GM23338 (cell line): ENCODE data around the gene SLC7A14. TPM values are rescaled to one million over a fixed set of nuclear protein-coding genes. Genes with fewer than 3 reads are reported as not detected.

ENCODE experiments used
- ATAC-seq: fragments of 200-7000 bp; cut with Tn5 transposase; 3 replicates; pipeline ENCODE4 v1.9.1; 2020
- DNase-seq: peaks from one replicate; pipeline ENCODE4 v3.0.0-alpha.2; 2015; ENCODE audit warnings: low spot score
- H2AFZ ChIP-seq: fragments of 200-600 bp; sonication (generic); 2 replicates; pipeline ENCODE4 v1.8.0; 2016; ENCODE audit warnings: antibody characterized with exemption, mild to moderate bottlenecking, moderate library complexity
- H3F3A ChIP-seq: fragments of 200-600 bp; sonication (generic); replicated peaks from 2 replicates; pipeline ENCODE4 v1.8.0; 2017; ENCODE audit warnings: antibody characterized with exemption, mixed run types, low read depth
- H3K27ac ChIP-seq: fragments of 200-600 bp; sonication (generic); 2 replicates; pipeline ENCODE4 v1.6.1; 2016; ENCODE audit warnings: low read depth
- H3K27me3 ChIP-seq: fragments of 200-600 bp; sonication (generic); 2 replicates; pipeline ENCODE4 v1.8.0; 2016; ENCODE audit warnings: mild to moderate bottlenecking, mixed run types, moderate library complexity; ENCODE audit not compliant: insufficient read depth
- H3K36me3 ChIP-seq: fragments of 200-600 bp; sonication (generic); 2 replicates; pipeline ENCODE4 v1.8.0; 2016; ENCODE audit warnings: mild to moderate bottlenecking; ENCODE audit not compliant: insufficient read depth
- H3K4me1 ChIP-seq: fragments of 200-600 bp; sonication (generic); 2 replicates; pipeline ENCODE4 v1.8.0; 2016; ENCODE audit warnings: mild to moderate bottlenecking, moderate library complexity; ENCODE audit not compliant: insufficient read depth
- H3K4me2 ChIP-seq: fragments of 200-600 bp; sonication (generic); 2 replicates; pipeline ENCODE4 v1.7.1; 2017; ENCODE audit warnings: mixed run types
- H3K4me3 ChIP-seq: fragments of 200-600 bp; sonication (generic); 2 replicates; pipeline ENCODE4 v1.6.1; 2016; ENCODE audit warnings: mixed run types
- H3K79me2 ChIP-seq: fragments of 200-600 bp; sonication (generic); replicated peaks from 2 replicates; pipeline ENCODE4 v1.8.0; 2017; ENCODE audit warnings: mild to moderate bottlenecking; ENCODE audit not compliant: insufficient read depth
- H3K9me2 ChIP-seq: fragments of 200-600 bp; sonication (generic); 2 replicates; pipeline ENCODE4 v1.8.0; 2017; ENCODE audit not compliant: insufficient read depth
- H4K20me1 ChIP-seq: fragments of 200-600 bp; sonication (generic); replicated peaks from 2 replicates; pipeline ENCODE4 v1.8.0; 2017; ENCODE audit warnings: mild to moderate bottlenecking; ENCODE audit not compliant: insufficient read depth
- H3K27ac Mint-ChIP-seq: 2 replicates; pipeline ENCODE4 v1.8.0; 2020; ENCODE audit warnings: inconsistent platforms, mild to moderate bottlenecking, moderate library complexity, mixed read lengths
- H3K27me3 Mint-ChIP-seq: 3 replicates; pipeline ENCODE4 v1.8.0; 2022; ENCODE audit warnings: low read depth, mild to moderate bottlenecking, moderate library complexity, mixed read lengths, inconsistent platforms; ENCODE audit not compliant: insufficient read depth, poor library complexity
- H3K36me3 Mint-ChIP-seq: 3 replicates; pipeline ENCODE4 v1.8.0; 2021; ENCODE audit warnings: low read depth, mild to moderate bottlenecking, inconsistent platforms, moderate library complexity, mixed read lengths
- H3K4me1 Mint-ChIP-seq: 3 replicates; pipeline ENCODE4 v1.8.0; 2020; ENCODE audit warnings: mild to moderate bottlenecking, inconsistent platforms, mixed read lengths
- H3K4me3 Mint-ChIP-seq: 3 replicates; pipeline ENCODE4 v1.8.0; 2021; ENCODE audit warnings: moderate library complexity, mild to moderate bottlenecking, inconsistent platforms, mixed read lengths
- H3K9me3 Mint-ChIP-seq: 3 replicates; pipeline ENCODE4 v1.8.0; 2020; ENCODE audit warnings: moderate library complexity, mild to moderate bottlenecking, inconsistent platforms, mixed read lengths
- CREB1 ChIP-seq: fragments of 250-450 bp; sonication (Bioruptor Pico); IDR thresholded peaks from 2 replicates; pipeline ENCODE4 v1.5.0; 2020; ENCODE audit warnings: low read depth, mild to moderate bottlenecking, moderate library complexity
- EZH2 ChIP-seq: fragments of 200-600 bp; sonication (generic); IDR thresholded peaks from one replicate; pipeline ENCODE4 v1.8.0; 2017; ENCODE audit warnings: antibody characterized with exemption, mild to moderate bottlenecking, low read depth; ENCODE audit not compliant: unreplicated experiment
- EZH2phosphoT487 ChIP-seq: fragments of 200-600 bp; sonication (generic); IDR thresholded peaks from one replicate; pipeline ENCODE4 v1.8.1; 2018; ENCODE audit warnings: antibody characterized with exemption; ENCODE audit not compliant: unreplicated experiment
- JUNB ChIP-seq: IDR thresholded peaks from one replicate; pipeline ENCODE4 v1.6.1; 2016; ENCODE audit warnings: antibody characterized with exemption; ENCODE audit not compliant: unreplicated experiment
- NANOG ChIP-seq: IDR thresholded peaks from 2 replicates; pipeline ENCODE4 v1.6.1; 2016; ENCODE audit warnings: antibody characterized with exemption, borderline replicate concordance
- POLR2AphosphoS5 ChIP-seq: IDR thresholded peaks from 2 replicates; pipeline ENCODE4 v1.6.1; 2016; ENCODE audit warnings: antibody characterized with exemption, low read depth
- REST ChIP-seq: IDR thresholded peaks from one replicate; pipeline ENCODE4 v1.6.1; 2018; ENCODE audit warnings: antibody characterized with exemption; ENCODE audit not compliant: unreplicated experiment
- STAT1 ChIP-seq: IDR thresholded peaks from one replicate; pipeline ENCODE4 v1.6.1; 2016; ENCODE audit warnings: antibody characterized with exemption; ENCODE audit not compliant: unreplicated experiment
- ZNF114 ChIP-seq: fragments of 250-450 bp; sonication (Bioruptor Pico); IDR thresholded peaks from 2 replicates; pipeline ENCODE4 v1.5.0; 2020; ENCODE audit warnings: mild to moderate bottlenecking, moderate library complexity
- ZNF331 ChIP-seq: fragments of 250-450 bp; sonication (Bioruptor Pico); IDR thresholded peaks from 2 replicates; pipeline ENCODE4 v1.5.0; 2020; ENCODE audit warnings: low read depth, mild to moderate bottlenecking, moderate library complexity
- ZNF462 ChIP-seq: fragments of 250-450 bp; sonication (Bioruptor Pico); IDR thresholded peaks from 2 replicates; pipeline ENCODE4 v1.5.0; 2020; ENCODE audit warnings: mild to moderate bottlenecking, moderate library complexity
- polyA plus RNA-seq: library from polyadenylated mRNA; unstranded; fragments of >200 nt; fragmentation: Nextera tagmentation; extraction: Ambion mirVana; gene quantifications from 2 replicates; pipeline ENCODE4 v1.2.1, GENCODE V29; 2016
- total RNA-seq: library from RNA; depleted of rRNA; stranded (reverse); fragments of >200 nt; shearing (Covaris generic); gene quantifications from 2 replicates; pipeline ENCODE4 v1.2.3, GENCODE V29; 2014

SLC7A14 gene
- total and polyA plus RNA-seq, 2 experiments from 2014 or later: 0.49 to 0.82 TPM

- Histone ChIP-seq H3K9me2 (peaks cover 4% of the 10 kb centered on the region; the same call in 1 of the 2 replicates), H2AFZ (no peak overlapping the region), H3K36me3 (no peaks in the 10 kb centered on the region), H3K4me2 (no peak overlapping the region), H3K4me3 (no peak overlapping the region), H3F3A (no peaks in the 10 kb centered on the region), H3K27ac (no peak overlapping the region), H4K20me1 (no peaks in the 10 kb centered on the region), H3K27me3 (no peaks in the 10 kb centered on the region), H3K79me2 (no peaks in the 10 kb centered on the region), H3K4me1 (no peaks in the 10 kb centered on the region)
- H3K27ac Mint-ChIP-seq: no peak overlapping the region
- no peaks in the 10 kb centered on the region for H3K4me1 Mint-ChIP-seq
- no peak for DNase-seq
- H3K9me3 Mint-ChIP-seq: no peaks in the 10 kb centered on the region
- peaks cover 3% of the 10 kb centered on the region for H3K27me3 Mint-ChIP-seq
- ATAC-seq: no peak
- H3K4me3 Mint-ChIP-seq: no peak overlapping the region
- no peak for TF ChIP-seq EZH2
- TF ChIP-seq ZNF462: no peak
- no peak for TF ChIP-seq JUNB
- TF ChIP-seq POLR2AphosphoS5: no peak
- TF ChIP-seq CREB1 (CRISPR knock-in tag): no peak
- no peak for TF ChIP-seq STAT1
- TF ChIP-seq NANOG: no peak
- H3K36me3 Mint-ChIP-seq: no peaks in the 10 kb centered on the region
Observed at GRCh38 chr3:170598091-170598502, 12.2 kb upstream of the SLC7A14 start.

- no peaks in the 10 kb centered on the region for H3K9me3 Mint-ChIP-seq
- Histone ChIP-seq H3K79me2 (no peaks in the 10 kb centered on the region), H3K27ac (no peak overlapping the region), H3K27me3 (no peaks in the 10 kb centered on the region), H4K20me1 (no peaks in the 10 kb centered on the region), H3F3A (no peaks in the 10 kb centered on the region), H3K36me3 (no peaks in the 10 kb centered on the region), H3K4me2 (no peak overlapping the region), H3K4me1 (no peaks in the 10 kb centered on the region; the same call in 1 of the 2 replicates), H2AFZ (no peak overlapping the region), H3K9me2 (no peaks in the 10 kb centered on the region), H3K4me3 (no peak overlapping the region)
- no peaks in the 10 kb centered on the region for H3K27me3 Mint-ChIP-seq
- ATAC-seq (no peak), DNase-seq (no peak)
- H3K4me1 Mint-ChIP-seq: peaks cover 2% of the 10 kb centered on the region; the same call in 1 of the 3 replicates
- no peaks in the 10 kb centered on the region for H3K36me3 Mint-ChIP-seq
- H3K4me3 Mint-ChIP-seq: no peak overlapping the region
- no peak overlapping the region for H3K27ac Mint-ChIP-seq
- TF ChIP-seq ZNF114 (CRISPR knock-in tag) (no peak), STAT1 (no peak), REST (no peak), POLR2AphosphoS5 (no peak), EZH2phosphoT487 (no peak), ZNF331 (CRISPR knock-in tag) (no peak)
Observed at GRCh38 chr3:170594528-170594927, 8.7 kb upstream of the SLC7A14 start.
